ENCODE results near the gene PCDHB11.

DNA sequence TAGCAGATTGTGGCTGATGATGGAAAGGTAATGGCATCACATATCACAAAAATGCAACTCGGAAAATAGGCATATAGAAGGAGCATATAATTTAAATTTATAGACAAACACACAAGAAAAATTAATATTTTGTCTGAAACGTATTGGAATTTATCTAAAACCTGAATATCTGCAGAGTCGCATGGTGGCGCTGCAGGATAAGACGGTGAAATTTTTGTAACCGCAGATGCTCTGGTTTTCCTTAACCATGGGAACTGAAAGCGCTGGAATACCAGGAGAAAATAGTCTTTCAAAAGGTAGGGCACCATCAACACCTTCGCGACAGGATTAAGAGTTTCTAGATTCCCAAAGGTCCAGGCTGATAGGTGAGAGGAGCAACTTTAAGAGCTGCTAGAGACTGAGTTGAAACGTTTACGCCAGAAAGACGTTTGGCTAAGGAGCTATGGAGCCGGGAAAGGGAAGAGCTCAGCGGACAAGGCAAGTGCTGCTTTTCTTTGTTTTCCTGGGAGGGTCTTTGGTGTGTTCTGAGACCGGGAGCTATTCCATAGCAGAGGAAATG is 34.8 kb downstream of the PCDHB11 start:
- TF ChIP-seq POLR2A (IDR thresholded peaks at IDR 0.05) (no peak), EP300 (IDR thresholded peaks at IDR 0.05) (no peak), CTCF (IDR thresholded peaks at IDR 0.05) (no peak)

Data from tibial nerve (tissue), 4 donors.